T-helper 9 cell (primary cell): Measurements from ENCODE around the gene KCNH8.

Source experiments
- DNase-seq: peaks from one replicate; pipeline ENCODE4 v3.0.0-alpha.2; 2020

Gene KCNH8

DNA sequence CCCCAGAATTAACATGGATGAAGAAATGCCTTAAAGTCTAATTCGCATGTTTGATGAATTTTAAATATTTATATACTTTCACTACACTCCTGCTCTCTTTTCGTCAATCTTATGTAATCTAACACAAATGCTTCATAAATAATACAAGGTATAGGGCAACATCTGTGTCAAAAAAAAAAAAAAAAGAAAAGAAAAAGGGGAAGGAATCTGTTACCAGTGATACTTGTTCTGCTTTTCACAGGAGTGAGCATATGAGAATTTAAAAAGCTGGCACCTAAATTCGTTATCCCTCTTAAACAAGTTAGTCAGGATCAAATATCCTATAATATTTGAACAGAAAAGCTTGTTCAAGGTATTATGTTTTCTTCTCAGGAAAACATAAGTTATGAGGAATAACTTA, 243.8 kb downstream of the KCNH8 start:
- no peak for DNase-seq

DNA sequence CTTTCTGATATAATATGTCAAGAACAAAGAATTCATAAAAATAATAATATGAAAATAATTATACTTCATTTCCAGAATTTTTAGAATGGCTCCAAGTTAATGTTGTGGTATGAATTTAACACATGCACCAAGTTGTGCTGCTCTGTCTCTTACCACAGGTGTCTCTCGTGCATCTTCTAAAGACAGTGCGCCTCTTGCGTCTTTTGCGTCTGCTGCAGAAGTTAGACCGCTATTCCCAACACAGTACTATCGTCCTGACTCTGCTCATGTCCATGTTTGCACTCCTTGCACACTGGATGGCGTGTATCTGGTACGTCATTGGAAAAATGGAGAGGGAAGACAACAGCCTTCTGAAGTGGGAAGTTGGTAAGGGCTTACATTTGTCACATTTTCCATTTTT, 246.6 kb downstream of the KCNH8 start:
- no peak for DNase-seq

DNA sequence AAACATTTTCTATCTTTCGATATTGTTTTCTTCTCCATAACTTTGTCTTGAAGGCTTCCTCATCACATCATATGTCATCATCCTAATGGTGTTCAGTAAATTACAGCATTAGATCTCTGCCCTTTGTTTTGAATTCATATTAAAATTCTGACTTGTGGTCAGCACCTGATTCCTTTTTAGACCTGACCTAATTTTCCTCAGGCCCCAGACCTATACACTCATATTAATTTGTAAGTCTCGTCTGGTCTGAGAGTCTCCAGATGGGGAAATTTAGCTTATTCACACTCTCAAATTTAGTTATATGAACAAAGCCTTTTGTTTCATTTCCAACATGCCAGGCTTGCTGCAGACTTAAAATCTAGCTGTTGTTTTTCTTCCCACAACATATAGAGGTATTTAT, 248.4 kb downstream of the KCNH8 start:
- no peak for DNase-seq

DNA sequence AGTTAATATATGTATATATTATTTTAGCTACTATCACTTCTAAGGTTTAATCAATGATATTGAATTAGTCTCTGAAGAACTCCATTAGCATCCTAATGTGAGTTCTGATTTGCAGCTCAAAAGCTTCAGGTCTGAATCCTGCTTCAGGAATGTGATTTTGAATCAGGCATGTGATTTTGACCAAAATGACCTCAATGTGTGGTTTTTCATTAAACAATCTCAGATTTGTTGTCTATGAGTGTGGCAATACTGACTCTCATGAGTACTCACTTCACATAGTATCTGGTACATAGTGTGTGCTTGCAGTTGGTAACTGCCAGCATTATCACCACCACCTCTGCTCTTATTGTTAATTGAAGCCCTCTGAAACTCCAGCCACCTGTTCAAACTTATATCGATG, 251.0 kb downstream of the KCNH8 start:
- no peak for DNase-seq

DNA sequence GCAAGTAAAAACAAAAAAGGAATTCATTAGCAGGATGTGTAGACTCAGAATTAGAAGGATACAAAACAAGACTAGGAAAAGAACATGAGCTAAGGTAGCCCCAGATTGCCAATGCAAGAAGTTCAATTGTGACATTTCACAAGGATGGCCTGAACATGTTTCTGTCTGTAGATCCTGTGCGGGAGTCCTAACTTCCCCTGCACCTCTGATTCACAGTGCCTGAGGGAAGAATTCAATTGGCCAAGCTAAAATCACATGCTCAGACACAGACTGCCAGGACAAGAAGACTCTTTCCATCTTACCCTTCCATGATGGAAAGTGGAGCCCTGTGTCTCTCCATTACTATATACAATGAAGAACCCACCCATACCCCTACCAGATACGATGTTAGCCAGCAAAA, 251.5 kb downstream of the KCNH8 start:
- no peak for DNase-seq

DNA sequence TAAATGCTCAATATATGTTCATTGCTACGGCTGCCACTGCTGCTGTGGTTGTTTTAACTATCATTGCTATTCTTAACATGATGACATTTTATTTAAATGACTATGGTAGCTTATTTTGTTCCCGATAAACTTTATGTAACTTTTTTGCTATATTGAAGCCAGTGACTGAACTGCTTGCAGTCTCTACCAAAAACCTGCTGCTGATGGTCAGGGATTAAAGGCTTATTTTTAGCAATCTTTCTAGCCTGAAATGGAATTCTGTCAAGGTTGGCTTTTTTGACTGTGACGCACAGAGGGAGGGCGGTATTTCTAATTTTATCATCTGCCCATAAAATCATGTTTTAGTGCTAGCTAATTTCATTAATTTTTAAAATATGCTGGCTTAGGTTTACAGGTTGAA, 271.8 kb downstream of the KCNH8 start:
- no peak for DNase-seq

DNA sequence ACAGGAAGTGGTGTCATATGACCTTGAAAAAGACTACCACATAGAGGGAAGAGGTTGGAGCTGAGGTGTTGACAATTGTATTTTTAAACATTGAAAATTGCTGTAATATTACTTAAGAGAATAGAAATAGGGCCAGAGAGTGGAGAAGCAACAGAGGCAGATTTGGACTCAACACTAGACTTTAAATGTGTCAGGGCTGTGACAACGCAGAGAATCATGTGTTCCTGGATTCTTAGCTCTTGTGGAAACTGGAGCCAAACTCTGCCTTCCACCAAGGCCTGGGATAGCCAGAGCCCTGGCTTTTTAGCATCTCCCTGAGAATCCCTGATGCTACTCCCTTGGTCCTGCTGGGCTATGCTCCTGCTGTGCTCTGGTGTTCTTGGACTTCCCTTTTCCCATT, 277.5 kb downstream of the KCNH8 start:
- DNase-seq = no peak

DNA sequence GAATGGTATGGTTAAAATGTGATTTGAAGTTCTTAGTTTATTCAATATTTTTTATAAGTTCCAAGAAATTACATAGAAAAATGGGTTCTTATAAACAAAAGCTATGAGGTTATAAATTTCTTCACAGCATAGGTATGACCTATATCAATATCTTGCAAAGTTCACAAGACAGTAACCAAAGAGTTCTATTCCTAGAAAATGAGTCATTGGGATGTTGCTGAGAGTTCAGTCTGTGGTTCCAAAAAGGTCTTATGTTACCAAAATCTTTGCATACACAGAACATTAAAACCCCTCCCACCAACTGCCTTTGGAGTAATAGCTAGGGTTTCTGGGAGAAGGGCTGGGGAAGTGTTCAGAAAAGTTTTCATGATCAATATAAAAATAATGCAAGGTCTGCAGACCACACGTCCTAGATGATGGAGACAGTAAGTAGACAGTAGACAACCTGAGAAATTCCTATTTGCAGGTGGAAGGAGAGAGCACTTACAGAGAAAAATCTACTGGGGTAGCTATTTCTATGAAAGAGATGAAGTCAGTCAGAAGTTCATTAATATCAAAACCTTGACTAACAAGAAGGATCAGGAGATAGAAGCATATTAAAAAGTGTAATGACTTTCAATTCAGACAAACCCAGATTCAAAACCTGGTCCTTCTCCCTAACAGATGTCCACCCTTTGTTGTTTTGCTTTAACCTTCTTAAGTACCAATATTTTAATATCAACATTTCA, 279.3 kb downstream of the KCNH8 start:
- no peak for DNase-seq

DNA sequence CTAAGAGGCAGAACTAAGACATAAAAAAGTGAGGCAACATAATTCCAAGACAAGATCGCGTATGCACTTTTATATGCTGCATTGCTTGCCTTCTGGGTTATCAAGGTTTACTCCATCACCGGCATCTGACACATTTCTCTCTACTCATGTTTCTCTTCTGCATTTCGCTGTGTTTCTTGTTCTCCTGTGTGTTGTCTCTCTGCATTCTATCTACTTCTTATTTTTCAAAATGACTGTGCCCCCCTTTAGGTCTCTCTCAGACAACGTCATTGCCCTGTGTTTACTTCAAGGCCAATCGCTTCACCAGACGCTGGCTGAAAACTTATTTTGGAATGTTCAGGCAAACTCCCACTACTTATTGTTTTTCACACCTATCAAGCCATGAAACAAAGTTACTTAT, 280.4 kb downstream of the KCNH8 start:
- DNase-seq = no peak

DNA sequence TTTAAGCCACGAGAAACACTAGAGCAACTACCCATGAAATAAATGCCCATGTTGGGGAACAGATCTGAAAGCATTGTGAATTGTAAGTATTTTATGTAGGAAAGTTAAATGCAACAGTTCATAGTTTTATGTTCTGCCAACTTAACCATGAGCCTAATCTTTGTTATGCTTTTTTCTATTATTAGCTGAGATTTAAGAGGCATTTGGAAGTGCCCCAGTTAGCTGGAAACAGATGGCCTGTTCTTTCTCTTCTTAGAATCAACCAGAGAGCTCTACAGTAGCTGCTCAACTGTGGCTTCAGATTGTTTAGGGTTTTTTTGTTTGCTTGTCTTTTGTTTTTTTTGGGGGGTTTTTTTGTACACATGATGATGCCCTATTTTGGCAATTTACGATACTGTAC, 284.4 kb downstream of the KCNH8 start:
- no peak for DNase-seq

DNA sequence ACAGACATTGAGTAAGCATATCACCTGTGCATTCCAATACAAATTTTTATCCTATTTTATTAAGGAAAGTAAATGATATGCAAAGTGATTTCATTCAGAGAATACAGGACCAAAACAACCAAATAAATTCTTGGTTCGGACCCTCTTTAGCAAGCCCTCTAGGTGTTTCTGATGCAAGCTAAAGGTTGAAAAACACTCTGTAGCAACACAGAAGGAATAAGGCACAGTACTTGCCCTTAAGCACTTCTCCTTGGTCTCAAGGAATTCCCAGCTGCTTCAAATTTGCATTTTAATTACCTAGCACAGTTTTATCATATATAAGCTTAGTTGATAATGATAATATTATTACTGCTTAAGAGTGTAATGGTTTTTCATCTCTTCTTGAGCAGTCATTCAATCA, 288.4 kb downstream of the KCNH8 start:
- no peak for DNase-seq

DNA sequence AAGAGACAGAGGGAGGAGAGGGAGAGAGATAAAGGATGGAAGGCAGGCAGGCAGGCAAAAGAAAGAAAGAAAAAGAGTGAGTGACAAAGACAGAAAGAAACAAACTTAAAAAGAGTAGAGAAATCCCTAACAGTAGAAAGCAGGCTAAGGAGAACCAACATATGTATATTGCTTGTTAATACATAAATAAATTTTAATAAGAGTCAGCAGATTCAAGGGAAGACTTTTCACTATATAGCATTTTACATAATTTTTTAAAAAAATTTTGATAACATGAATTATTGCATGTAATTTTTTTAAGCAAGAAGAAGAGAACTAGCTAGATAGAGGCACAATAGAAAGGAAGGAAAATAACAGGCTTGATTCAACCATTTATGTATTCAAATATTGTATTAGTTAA, 291.6 kb downstream of the KCNH8 start:
- DNase-seq = no peak

DNA sequence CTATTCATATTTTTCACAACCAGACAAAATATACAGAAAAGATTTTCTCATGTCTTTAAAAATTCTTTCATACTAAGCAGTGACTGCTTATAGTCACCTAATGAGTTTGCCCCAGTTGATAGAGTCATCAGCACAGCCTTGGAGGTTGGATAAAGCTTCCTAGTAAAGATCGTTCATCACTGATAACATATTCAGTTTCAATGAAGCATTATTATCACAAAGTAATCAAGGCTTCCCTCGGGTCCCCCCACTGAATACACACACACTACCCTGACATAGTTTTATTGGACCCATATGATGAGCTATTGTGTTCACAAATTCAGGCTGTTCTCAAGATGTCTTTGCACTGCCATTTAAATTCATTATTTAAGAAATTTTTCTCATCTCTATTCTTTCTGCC, 297.8 kb downstream of the KCNH8 start:
- DNase-seq = no peak

DNA sequence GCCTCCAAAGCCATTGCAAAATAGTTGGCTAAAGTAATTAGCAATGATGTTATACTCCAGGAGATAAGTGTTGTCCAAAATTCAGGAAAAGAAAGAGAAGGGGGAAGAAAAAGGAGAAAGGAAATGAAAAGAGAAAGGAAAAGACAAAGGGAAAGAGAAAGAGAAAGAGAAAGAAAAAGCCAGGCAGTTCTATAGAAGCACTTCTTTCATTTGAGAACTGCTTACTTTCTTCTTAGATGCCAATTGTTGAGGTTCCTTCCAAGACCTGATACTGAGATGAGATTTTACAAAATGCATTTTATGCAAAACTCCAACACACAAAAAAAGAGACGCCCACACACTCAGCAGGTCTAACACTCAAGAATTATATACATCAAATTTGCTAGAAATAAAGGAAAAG, 298.4 kb downstream of the KCNH8 start:
- no peak for DNase-seq

DNA sequence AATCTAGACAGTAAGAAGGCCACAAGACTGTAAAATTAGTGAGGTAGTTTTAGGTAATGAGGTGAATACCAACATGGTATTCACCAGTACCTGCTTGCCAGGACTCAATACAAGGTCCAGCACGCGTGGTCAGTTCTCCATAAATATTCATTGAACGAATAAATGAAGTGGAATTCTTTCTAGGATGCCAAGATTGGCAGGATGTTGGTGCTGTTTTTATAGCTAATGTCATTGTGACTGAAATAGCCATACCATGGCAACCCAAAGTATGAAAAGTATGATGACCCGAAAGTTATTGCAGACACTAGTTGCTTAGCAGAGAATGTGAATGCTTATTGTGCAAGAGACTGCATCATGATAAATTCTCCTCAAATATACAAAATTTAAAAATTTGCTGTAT, 307.2 kb downstream of the KCNH8 start:
- DNase-seq = no peak

DNA sequence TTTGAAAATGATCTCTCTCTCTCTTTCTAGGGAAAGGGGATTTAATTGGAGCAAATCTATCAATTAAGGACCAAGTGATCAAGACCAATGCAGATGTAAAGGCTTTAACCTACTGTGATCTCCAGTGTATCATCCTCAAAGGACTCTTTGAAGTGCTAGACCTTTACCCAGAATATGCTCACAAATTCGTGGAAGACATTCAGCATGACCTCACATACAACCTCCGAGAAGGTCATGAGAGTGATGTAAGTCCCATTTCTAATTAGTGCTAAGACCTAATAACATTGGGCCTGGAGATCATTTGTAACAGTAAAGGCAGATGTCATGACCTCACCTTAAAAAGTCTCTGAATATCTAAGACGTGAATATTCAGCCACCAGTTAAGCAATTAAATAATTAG, 308.4 kb downstream of the KCNH8 start:
- no peak for DNase-seq

DNA sequence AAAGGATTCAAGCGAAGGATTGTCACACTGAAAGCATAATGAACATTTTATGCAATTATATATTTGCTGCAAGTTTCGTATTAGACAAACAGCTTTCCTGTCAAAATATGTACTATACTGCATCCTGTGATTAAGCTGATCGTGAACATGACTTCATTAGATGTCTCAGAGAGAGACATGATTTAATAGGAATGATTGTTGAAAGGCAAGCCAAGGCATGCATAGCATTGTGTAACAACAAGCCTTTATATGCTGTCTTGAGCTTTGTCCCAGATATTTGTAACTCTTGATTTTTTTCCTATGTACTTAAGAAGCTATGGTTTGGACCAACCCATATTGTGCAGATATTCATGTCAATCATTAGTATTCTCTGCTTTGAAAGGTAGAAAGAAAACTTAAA, 309.1 kb downstream of the KCNH8 start:
- DNase-seq = no peak

DNA sequence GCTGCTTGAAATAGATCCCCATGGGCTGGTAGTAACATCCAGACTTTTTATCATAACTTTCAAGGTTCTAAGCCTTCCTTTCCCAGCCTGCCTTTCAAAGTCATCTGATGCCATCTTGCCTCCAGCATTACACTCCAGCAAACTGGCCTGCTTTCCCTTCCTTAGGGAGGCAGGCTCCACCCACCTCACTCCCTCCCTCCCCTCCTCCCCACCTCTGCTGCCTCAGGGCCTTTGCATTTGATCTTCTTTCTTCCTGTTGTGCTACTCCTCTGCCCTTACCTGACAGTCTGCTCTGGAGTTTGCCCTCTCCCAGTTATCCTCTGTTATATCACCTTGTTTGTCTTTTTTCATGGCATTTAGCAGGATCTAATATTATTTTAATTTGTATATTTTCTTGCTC, 319.5 kb downstream of the KCNH8 start:
- no peak for DNase-seq

DNA sequence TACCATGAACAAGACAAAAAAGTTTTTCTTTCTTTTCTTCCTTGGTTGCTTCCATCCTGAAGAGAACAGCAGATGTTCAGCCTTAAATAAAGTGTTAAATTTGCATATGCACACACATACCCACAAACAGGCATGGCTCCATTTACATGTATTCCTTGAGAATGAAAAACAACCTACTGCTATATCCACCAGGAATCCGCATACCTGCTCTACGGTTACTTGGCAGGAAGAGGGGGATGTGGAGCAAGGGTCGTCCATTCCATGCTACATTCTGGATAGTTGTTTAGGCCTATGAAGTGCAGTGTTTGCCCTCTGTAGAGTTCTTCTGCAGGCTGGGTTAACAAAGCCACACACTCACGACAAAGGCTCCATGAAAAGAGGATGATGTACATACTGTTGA, 322.8 kb downstream of the KCNH8 start:
- no peak for DNase-seq

DNA sequence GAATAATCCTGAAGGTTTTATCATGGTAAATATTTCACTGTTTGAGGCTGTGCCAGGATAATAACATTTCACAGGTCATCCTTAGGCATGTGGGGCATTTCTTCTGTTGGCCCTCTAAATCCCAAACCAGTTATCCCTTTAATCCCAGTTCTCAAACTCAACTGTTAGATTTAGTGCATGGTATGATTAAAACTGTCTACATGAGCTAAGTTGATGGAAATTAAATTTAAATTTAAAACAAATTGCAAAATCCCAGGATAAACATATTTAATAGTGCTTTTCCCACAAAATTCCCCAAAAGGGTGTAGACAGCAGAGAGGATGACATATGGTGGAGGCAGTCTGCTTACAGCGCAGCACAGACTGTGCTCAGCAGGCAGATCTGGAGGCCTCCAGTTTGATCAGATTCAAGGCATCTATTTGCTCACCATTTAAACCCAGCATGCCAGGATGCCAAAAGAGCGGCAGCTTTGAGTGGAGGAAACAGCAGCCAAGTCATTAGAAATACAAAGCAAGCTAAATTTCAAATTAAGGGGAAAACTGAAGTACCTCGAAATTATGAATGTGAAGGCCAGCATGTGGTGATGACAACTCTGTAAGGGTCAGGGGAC, 325.8 kb downstream of the KCNH8 start:
- DNase-seq = no peak

DNA sequence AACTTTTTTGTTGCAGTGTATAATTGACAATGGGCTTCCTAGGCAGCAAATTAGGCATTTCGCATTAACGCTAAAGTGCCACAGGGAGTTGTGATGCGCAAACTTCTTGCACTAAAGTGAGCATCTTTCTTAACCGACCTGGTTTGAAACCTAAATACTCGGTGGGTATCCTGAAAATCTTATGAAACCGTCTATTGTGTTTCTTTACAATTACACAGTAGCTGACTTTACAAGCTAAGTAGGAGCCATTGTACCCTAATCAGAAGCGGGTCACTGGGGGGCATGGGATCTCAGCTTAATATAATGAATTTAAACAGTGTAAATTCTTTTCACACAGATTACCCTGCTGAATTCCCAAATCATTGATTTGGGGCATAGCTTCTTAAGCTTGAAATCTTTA, 328.0 kb downstream of the KCNH8 start:
- no peak for DNase-seq

DNA sequence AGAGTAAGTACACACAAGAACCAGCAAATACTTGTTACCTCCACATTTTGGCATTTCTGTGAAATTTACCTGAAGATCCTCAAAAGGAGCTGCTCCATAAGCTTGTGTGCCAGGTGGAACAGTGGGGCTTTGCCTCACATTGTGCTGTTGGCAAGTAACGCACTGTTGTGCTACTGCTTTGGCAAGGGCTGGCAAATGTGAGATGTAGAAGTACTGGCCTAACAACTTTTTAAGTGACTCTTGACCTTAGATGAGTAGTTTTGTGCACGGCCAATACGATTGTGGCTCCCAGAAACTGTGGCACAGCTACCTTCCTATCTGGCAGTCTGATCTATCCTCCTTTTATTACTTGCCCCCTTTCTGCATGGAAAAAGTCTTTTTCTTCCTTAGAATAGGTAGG, 337.0 kb downstream of the KCNH8 start:
- DNase-seq = no peak

DNA sequence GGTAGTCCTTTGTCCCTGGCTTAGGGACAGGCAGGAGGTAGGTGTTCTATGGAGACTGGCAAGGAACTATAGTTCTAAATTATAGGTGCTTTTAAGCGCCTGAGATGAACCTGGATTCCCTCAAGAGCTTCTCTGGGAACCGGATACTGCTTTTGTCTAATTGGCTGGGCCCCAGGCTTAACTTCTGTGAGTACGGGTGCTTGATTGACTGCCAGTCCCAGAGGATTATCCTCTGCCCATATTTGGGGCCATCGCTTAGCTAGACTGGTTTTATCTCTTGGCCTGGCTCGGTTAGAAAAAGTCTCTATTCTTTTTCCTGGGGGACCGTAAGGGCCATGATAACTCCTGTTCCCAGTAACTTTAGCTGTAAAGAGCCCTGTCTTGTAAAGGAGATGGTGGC, 339.1 kb downstream of the KCNH8 start:
- no peak for DNase-seq

DNA sequence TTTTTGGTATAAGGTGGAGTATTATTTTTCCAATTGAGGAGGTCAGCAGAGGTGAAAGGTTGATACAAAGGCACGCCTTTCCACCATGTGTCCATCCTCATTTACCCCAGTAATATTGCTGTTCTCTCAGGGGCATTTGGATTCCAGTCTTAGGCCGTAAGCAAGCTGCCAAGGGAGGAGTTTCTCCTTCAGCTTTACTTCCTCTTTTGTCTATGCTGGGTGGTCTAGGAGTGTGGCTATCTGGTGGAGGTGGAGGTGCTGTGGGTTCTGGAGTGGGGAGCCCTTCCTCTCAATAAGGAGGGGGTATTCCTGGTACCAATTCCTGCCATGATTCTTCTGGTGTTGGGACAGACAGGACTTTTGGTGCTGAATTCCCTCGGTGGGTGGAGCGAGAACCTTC, 340.6 kb downstream of the KCNH8 start:
- DNase-seq = no peak

DNA sequence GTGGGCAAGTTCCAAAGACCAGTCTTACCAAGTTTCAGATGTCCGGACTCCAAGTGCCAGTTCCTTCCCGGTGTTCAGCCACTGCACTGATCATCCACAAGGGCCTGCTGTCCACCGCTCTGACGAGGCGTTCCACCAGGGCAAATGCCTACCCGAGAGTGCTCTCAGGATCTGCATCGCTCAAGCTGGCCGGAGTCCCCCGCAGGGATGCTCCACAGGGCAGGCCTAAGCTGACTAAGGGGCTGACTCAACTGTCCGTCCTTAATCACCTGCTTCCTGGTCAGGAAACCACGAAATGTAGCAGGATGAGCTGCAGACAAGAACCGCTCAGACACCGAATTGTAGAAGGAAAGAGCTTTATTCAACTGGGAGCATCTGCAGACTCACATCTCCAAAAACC, 341.6 kb downstream of the KCNH8 start:
- DNase-seq = no peak
